GM19025 (cell line): ENCODE results near the gene JPH2.

Experiments
- ATAC-seq: cut with Tn5 transposase; IDR thresholded peaks from one replicate; pipeline ENCODE4 v1.9.1; 2021; ENCODE audit warnings: mild to moderate bottlenecking, low read depth, moderate library complexity; ENCODE audit not compliant: unreplicated experiment

The JPH2 gene

GRCh38 chr20:44081476-44081875 lies 105.5 kb downstream of the JPH2 start:
- ATAC-seq = no peak

GRCh38 chr20:44080646-44081267 lies 106.2 kb downstream of the JPH2 start:
- no peak for ATAC-seq

- no peak for ATAC-seq
These were observed 106.9 kb downstream of the JPH2 start for GRCh38 chr20:44080064-44080463.

DNA sequence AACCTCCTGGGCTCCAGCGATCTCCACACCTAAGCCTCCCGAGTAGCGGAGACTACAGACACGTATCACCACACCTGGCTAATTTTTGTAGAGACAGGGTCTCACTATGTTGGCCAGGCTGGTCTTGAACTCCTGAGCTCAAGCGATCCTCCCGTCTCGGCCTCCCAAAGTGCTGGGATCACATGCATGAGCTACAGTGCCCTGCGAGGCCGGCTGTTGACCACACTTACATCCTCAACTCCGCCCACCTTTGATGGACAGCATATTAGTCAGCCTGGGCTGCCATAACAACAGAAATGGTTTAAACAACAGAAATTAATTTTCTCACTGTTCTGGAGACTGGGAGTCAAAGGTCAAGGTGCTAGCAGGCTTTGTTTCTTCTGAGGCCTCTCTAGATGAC lies 107.7 kb downstream of the JPH2 start:
- no peak for ATAC-seq

DNA sequence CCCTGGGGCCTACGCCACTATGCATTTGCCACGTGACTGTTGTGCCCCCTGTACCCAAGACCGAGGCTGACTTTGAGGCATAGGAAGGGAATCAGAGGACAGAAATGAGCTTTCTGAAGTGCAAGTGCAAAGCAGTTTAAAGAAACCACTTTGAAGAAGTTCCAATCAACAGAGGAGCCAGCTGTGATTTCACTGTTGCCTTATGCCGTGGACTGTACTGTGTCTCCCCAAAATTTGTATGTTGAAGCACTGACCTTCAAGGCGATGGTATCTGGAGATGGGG lies 111.1 kb downstream of the JPH2 start:
- ATAC-seq = no peak

GRCh38 chr20:44075191-44075949 lies 111.6 kb downstream of the JPH2 start:
- ATAC-seq = no peak

- ATAC-seq = no peak
These were observed 112.5 kb downstream of the JPH2 start for GRCh38 chr20:44074252-44075151.

- no peak for ATAC-seq
These were observed 113.3 kb downstream of the JPH2 start for GRCh38 chr20:44073675-44074071.

GRCh38 chr20:44073011-44073674 lies 113.8 kb downstream of the JPH2 start:
- no peak for ATAC-seq

DNA sequence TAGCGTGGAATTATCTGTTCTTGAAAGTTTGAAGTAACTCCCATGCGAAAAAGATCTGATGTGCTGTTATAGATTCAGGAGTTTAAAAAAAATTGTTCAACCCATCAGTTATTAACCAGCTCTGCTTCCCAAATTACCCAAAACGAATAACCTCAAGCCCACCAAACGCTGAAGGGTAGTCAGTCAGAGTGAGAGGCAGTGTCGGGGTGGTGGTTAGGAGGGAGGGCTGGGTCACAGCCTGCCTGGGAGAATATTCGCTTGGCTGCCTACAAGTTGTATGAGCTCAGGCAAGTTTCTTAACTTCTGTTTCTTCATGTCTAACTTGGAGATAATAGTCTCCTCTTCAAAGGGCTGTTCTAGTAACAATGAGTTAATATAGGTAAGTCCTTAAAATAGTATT lies 114.6 kb downstream of the JPH2 start:
- no peak for ATAC-seq

GRCh38 chr20:44071526-44072111 lies 115.4 kb downstream of the JPH2 start:
- ATAC-seq = no peak

GRCh38 chr20:44071057-44071456 lies 115.9 kb downstream of the JPH2 start:
- ATAC-seq = no peak

DNA sequence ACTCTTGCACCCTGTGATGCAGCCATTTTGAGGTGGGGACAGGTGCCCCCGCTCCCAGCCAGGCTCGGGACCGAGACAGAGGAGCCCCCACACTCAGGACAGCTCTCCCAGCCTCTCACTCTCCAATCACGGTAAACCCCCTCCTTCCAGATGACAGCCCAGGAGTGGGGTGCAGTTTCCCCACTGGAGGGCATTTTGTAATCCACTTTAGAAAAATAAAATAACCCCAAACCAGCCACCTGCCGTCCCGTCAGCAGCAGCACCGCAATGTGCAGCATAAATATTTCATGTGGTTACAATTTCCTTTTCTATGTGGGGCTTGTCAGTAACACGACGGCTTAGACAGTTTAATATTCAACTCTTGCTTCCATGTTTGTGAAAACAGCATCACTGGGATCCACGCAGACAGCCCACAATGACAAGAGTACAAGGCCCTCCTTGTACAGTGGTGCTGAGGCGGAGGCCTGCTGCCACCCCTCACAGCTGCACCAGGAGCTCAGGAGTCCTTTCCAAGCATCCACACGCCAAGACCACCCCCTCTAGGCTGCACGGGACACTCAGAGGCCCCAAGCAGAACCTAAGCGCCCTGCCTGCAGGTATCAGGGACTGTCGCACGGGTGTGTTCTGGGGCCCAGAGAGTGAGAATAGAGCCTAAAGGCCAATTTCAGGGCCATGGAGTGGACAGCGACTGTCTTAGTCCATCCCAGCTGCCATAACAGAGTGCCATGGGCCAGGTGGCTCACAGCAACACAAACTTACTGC lies 116.7 kb downstream of the JPH2 start:
- no peak for ATAC-seq

- no peak for ATAC-seq
These were observed 117.6 kb downstream of the JPH2 start for GRCh38 chr20:44069203-44070011.

DNA sequence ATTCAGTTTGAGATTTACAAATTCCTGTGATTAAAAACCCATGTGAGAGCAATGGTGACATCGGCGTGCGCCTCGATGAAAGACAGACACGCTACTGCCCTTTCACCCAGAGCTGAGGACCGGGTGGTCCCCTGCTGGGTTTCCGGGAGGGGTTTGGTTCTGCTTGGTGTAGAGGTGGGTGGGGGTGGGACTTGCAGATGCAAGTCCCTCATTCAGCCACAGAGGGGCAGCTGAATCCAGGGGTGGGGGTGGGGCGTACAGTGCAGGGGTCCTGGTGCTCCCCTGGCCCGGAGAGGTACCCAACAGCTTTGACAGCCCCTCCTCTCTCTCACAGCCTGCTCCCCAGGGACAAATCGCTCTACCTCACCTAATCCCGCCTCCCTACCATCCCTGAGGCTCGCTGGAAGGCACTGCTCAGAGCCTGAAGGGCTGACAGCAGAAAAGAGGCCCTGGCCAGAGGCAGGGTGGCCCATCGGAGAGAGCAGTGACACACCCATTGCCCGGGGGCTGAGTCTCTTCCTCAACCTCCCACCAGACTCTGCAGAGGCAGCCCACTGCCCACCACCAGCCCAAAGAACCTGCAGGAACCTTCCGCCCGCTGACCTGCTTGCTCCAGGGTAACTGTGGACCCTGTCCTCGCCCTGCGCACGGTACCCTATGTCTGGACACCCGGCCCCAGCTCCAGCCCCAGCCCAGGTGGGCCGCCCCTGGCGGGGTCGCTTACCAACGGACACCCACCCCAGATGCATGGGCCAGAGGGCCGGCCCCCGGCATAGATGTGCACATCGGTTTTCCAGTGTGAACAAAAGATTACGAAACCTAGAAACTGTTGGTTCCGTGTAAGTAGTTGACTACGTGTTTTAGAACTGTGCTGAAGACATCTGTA lies 118.4 kb downstream of the JPH2 start:
- no peak for ATAC-seq

DNA sequence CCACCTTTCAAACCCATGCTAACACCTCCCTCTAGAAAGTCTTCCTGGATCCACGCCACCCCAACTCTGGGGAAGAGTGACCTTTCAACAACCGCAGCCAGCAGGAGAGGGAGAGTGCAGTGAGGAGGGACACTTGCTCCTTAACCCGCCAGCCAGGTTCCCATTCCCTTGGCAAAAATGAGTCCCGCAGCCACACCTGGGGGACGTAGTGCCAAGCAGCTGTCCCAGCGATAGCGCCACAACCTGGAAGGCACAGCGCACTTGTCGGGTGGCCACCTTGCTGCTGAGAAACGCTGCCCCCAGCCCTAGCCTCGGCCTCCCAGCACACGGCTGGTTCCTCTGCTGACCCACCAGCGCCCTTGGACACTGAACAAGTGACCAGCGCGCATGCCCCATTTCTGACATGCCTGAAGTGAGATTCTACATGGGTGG lies 119.3 kb downstream of the JPH2 start:
- no peak for ATAC-seq

GRCh38 chr20:44066645-44067606 lies 120.1 kb downstream of the JPH2 start:
- no peak for ATAC-seq
